Heart left ventricle (tissue), 16 donors: Measurements from ENCODE around the gene CBX6. TPM values are rescaled to one million over a fixed set of nuclear protein-coding genes. Genes with fewer than 3 reads are reported as not detected.

ENCODE experiments used
- ATAC-seq, 4 donors: fragments of 200-7000 bp; cut with Tn5 transposase; one replicate each; pipeline ENCODE4 v1.9.1; 2020 to 2022; ENCODE audit warnings: moderate library complexity in 4 of 4, mild to moderate bottlenecking in 3 of 4, moderate number of reproducible peaks in 1 of 4
- DNase-seq, 5 donors: peaks; one replicate each; pipeline ENCODE4 v3.0.0-alpha.2; 2020
- H3K27ac ChIP-seq, 12 donors: fragments of 200-600 bp; sonication (generic) in 4 of 12; one replicate each; pipeline versions ENCODE4 v1.5.0 to v1.8.0; 2016 to 2022; ENCODE audit warnings: mild to moderate bottlenecking in 2 of 12
- H3K27me3 ChIP-seq, 9 donors: fragments of 200-600 bp; sonication (generic) in 2 of 9; one replicate each; pipeline versions ENCODE4 v1.5.1 to v1.8.0; 2016 to 2022; ENCODE audit warnings: mild to moderate bottlenecking in 3 of 9
- H3K36me3 ChIP-seq, 9 donors: fragments of 200-600 bp; sonication (generic) in 2 of 9; one replicate each; pipeline versions ENCODE4 v1.5.0 to v1.8.0; 2018 to 2022; ENCODE audit warnings: mild to moderate bottlenecking in 2 of 9
- H3K4me1 ChIP-seq, 12 donors: fragments of 200-600 bp; sonication (generic) in 4 of 12; one replicate each; pipeline versions ENCODE4 v1.5.0 to v1.8.0; 2016 to 2022; ENCODE audit warnings: mild to moderate bottlenecking in 3 of 12
- H3K4me3 ChIP-seq, 12 donors: fragments of 200-600 bp; sonication (generic) in 4 of 12; one replicate each; pipeline versions ENCODE4 v1.5.0 to v1.8.0; 2017 to 2022; ENCODE audit warnings: mild to moderate bottlenecking in 9 of 12, moderate library complexity in 4 of 12
- H3K9me3 ChIP-seq, 12 donors: fragments of 200-600 bp; sonication (generic) in 4 of 12; one replicate each; pipeline versions ENCODE4 v1.5.0 to v1.8.0; 2016 to 2022; ENCODE audit warnings: mild to moderate bottlenecking in 1 of 12
- CTCF ChIP-seq, 12 donors: fragments of 200-600 bp; sonication (generic) in 4 of 12; IDR thresholded peaks; one replicate each; pipeline versions ENCODE4 v1.5.0 to v1.8.0; 2018 to 2022; ENCODE audit warnings: antibody characterized with exemption in 12 of 12, mild to moderate bottlenecking in 5 of 12
- POLR2A ChIP-seq, 2 donors: fragments of 450-650 bp; IDR thresholded peaks; one replicate each; pipeline ENCODE4 v1.6.1; 2017; ENCODE audit warnings: antibody characterized with exemption in 2 of 2, mild to moderate bottlenecking in 2 of 2, moderate library complexity in 2 of 2
- WGBS, 4 donors: extraction: QIAGEN DNeasy Blood & Tissue Kit in 2 of 4; methylation state at CpG; one replicate each; pipeline versions ENCODE4 v1.1.5 to v1.1.7; 2013 to 2018; 5-methylcytosine and 5-hydroxymethylcytosine counted together
- intact Hi-C, 10 donors: fragments of 100-400 bp; cut with DNase I; formaldehyde crosslinking; loops; one replicate each; pipeline versions ENCODE4 v1.11.1 to v1.14.2; 2022
- polyA plus RNA-seq, 2 donors: library from polyadenylated mRNA; stranded (reverse); fragments of 200-250 nt; gene quantifications; one replicate each; pipeline ENCODE4 v1.2.3, GENCODE V29; 2013
- total RNA-seq, 9 donors: library from RNA; depleted of rRNA in 2 of 9; stranded (reverse); fragments of >200 nt in 2 of 9; fragmentation: NEBNext Ultra II Directional in 3 of 9; extraction: Animal tissue kit (Norgen Biotek cat#: 25700) in 3 of 9; gene quantifications; one replicate each; pipeline versions ENCODE4 v1.1.0 to v1.2.4, GENCODE V29; 2016 to 2023
- donor health status: ischemic (EF 13 %, LVEDD 7.1; RV severe dilation, severe dysfunction).
- donor health status: healthy with polysubstance abuse.
- donor health status: DM: no; HTN: yes; CAD: no.
- donor health status: DM: no; HTN: no; CAD: no.
- donor health status: ischemic (EF 25% LVEDD 6.9; RV normal size, moderate dysfunction).
- donor health status: ischemic (EF 25% LVEDD 5.7; RV mildly dilated, moderate dysfunction).
- donor health status: healthy.
- donor health status: DM: yes; HTN: yes; CAD: no.
- donor health status: ischemic (EF 35%, LVEDD 5.7; RV mildly dilated, moderate dysfunction).
- donor health status: nonischemic (EF 11% LVEDD 7.7; RV severe dilation, severe dysfunction).
- donor health status: DM: yes; HTN: yes; CAD: no.
- donor health status: PGD.
- donor health status: ischemic (EF 29% LVEDD 5.4; RV normal size, mild dysfunction).
- donor health status: nonischemic (EF 23%, LVEDD 6.1; RV moderate dilation, normal function).

The CBX6 gene
- total and polyA plus RNA-seq, 11 donors, result 21.1 to 59.0 (median 43.7) TPM

- H3K4me1 ChIP-seq, result no peaks in the 10 kb centered on the region
- 75 to 83% (median 81%) methylated on average over 10 of the region's 10 CpGs for WGBS, 4 donors
- ATAC-seq (no peak), DNase-seq (no peak)
- no peaks in the 10 kb centered on the region for H3K27me3 ChIP-seq
- no peak overlapping the region for H3K4me3 ChIP-seq
- no peaks in the 10 kb centered on the region for H3K36me3 ChIP-seq
- intact Hi-C loops, result no loop called here
- TF ChIP-seq POLR2A (IDR thresholded peaks at IDR 0.05) (no peak), CTCF (IDR thresholded peaks at IDR 0.05) (no peak)
- no peak overlapping the region for H3K27ac ChIP-seq
- H3K9me3 ChIP-seq, result no peaks in the 10 kb centered on the region
Measured at GRCh38 chr22:38819387-38819940, 52.6 kb downstream of the CBX6 start.

GRCh38 chr22:38817196-38817595, 54.8 kb downstream of the CBX6 start:
- H3K27ac ChIP-seq, result no peak overlapping the region
- intact Hi-C loops, result no loop called here
- no peaks in the 10 kb centered on the region for H3K4me1 ChIP-seq
- no peak overlapping the region for H3K4me3 ChIP-seq
- no peaks in the 10 kb centered on the region for H3K36me3 ChIP-seq
- no peak for TF ChIP-seq CTCF (IDR thresholded peaks at IDR 0.05)
- TF ChIP-seq POLR2A (IDR thresholded peaks at IDR 0.05), result no peak
- ATAC-seq, result no peak
- 88 to 92% (median 91%) methylated on average over 6 of the region's 6 CpGs for WGBS, 4 donors
- peaks cover 0 to 8% (median 0%) of the 10 kb centered on the region in 9 donors for H3K27me3 ChIP-seq
- H3K9me3 ChIP-seq, result no peaks in the 10 kb centered on the region
- DNase-seq, result no peak

GRCh38 chr22:38815842-38816241, 56.2 kb downstream of the CBX6 start:
- no peak for ATAC-seq
- Histone ChIP-seq H3K4me3 (no peak overlapping the region), H3K4me1 (no peaks in the 10 kb centered on the region), H3K9me3 (peaks cover 0 to 2% (median 0%) of the 10 kb centered on the region in 12 donors), H3K27me3 (peaks cover 0 to 8% (median 0%) of the 10 kb centered on the region in 9 donors), H3K36me3 (no peaks in the 10 kb centered on the region), H3K27ac (no peak overlapping the region)
- TF ChIP-seq CTCF (IDR thresholded peaks at IDR 0.05) (no peak), POLR2A (IDR thresholded peaks at IDR 0.05) (no peak)
- 30 to 70% (median 40%) methylated on average over 1 of the region's 1 CpG for WGBS, 4 donors
- intact Hi-C loops, result no loop called here
- no peak for DNase-seq

Other genes starting within 250 kb of the CBX6 start
- gene FAM227A, start 215.8 kb downstream of the CBX6 start, total RNA-seq, result 1 to 10 TPM in 2 of 9 donors, under 1 TPM in 7; 0.16 to 1.0 (median 0.36) TPM
- gene FAM227A, start 215.8 kb downstream of the CBX6 start, polyA plus RNA-seq, result under 1 TPM; 0.30 to 0.38 TPM
- 10 to 100 TPM; 24.1 to 47.1 (median 37.9) TPM for gene CBY1, start 215.6 kb downstream of the CBX6 start, total RNA-seq
- 10 to 100 TPM; 43.7 to 71.7 TPM for gene CBY1, start 215.6 kb downstream of the CBX6 start, polyA plus RNA-seq
- 10 to 100 TPM; 37.1 to 82.1 (median 71.6) TPM for gene TOMM22, start 190.3 kb downstream of the CBX6 start, total RNA-seq
- 10 to 100 TPM; 32.3 to 45.6 TPM for gene TOMM22, start 190.3 kb downstream of the CBX6 start, polyA plus RNA-seq
- gene JOSD1, start 171.3 kb downstream of the CBX6 start, total RNA-seq, result 10 to 100 TPM; 14.7 to 34.0 (median 22.8) TPM
- gene JOSD1, start 171.3 kb downstream of the CBX6 start, polyA plus RNA-seq, result 10 to 100 TPM in 1 of 2 donors, 1 to 10 TPM in 1; 7.8 to 33.9 TPM
- 10 to 100 TPM; 23.7 to 45.3 (median 28.1) TPM for gene GTPBP1, start 166.3 kb downstream of the CBX6 start, total RNA-seq
- 10 to 100 TPM; 15.6 to 21.6 TPM for gene GTPBP1, start 166.3 kb downstream of the CBX6 start, polyA plus RNA-seq
- 100 to 1,000 TPM in 6 of 9 donors, 10 to 100 TPM in 3; 75.2 to 405 (median 125) TPM for gene SUN2, start 116.2 kb downstream of the CBX6 start, total RNA-seq
- 100 to 1,000 TPM in 1 of 2 donors, 10 to 100 TPM in 1; 41.3 to 203 TPM for gene SUN2, start 116.2 kb downstream of the CBX6 start, polyA plus RNA-seq
- gene DNAL4, start 78.1 kb downstream of the CBX6 start, total RNA-seq, result 10 to 100 TPM in 5 of 9 donors, 1 to 10 TPM in 4; 8.2 to 16.4 (median 10.4) TPM
- gene DNAL4, start 78.1 kb downstream of the CBX6 start, polyA plus RNA-seq, result 10 to 100 TPM in 1 of 2 donors, 1 to 10 TPM in 1; 7.9 to 14.9 TPM
- 10 to 100 TPM; 15.4 to 34.0 (median 20.7) TPM for gene NPTXR, start 28.2 kb downstream of the CBX6 start, total RNA-seq
- gene NPTXR, start 28.2 kb downstream of the CBX6 start, polyA plus RNA-seq, result 10 to 100 TPM; 18.8 to 19.1 TPM
- 1 to 10 TPM in 3 of 9 donors, under 1 TPM in 3, not detected in 3; 0.36 to 7.7 (median 1.4) TPM for gene APOBEC3A, start 85.4 kb upstream of the CBX6 start, total RNA-seq
- gene APOBEC3A, start 85.4 kb upstream of the CBX6 start, polyA plus RNA-seq, result 1 to 10 TPM in 1 of 2 donors, under 1 TPM in 1; 0.58 to 1.4 TPM
- gene APOBEC3B, start 110.1 kb upstream of the CBX6 start, total RNA-seq, result 10 to 100 TPM in 1 of 9 donors, 1 to 10 TPM in 3, under 1 TPM in 3, not detected in 2; 0.49 to 10.3 (median 1.1) TPM
- 1 to 10 TPM in 1 of 2 donors, under 1 TPM in 1; 0.85 to 1.0 TPM for gene APOBEC3B, start 110.1 kb upstream of the CBX6 start, polyA plus RNA-seq
- gene APOBEC3C, start 142.0 kb upstream of the CBX6 start, total RNA-seq, result 10 to 100 TPM in 8 of 9 donors, 1 to 10 TPM in 1; 7.3 to 53.8 (median 26.3) TPM
- gene APOBEC3C, start 142.0 kb upstream of the CBX6 start, polyA plus RNA-seq, result 10 to 100 TPM; 12.3 to 24.9 TPM
- gene APOBEC3D, start 148.9 kb upstream of the CBX6 start, total RNA-seq, result 1 to 10 TPM in 4 of 9 donors, under 1 TPM in 5; 0.20 to 4.7 (median 0.87) TPM
- 1 to 10 TPM in 1 of 2 donors, under 1 TPM in 1; 0.80 to 1.4 TPM for gene APOBEC3D, start 148.9 kb upstream of the CBX6 start, polyA plus RNA-seq
- gene APOBEC3F, start 168.6 kb upstream of the CBX6 start, total RNA-seq, result 10 to 100 TPM in 2 of 9 donors, 1 to 10 TPM in 7; 1.2 to 18.2 (median 4.3) TPM
- gene APOBEC3F, start 168.6 kb upstream of the CBX6 start, polyA plus RNA-seq, result 1 to 10 TPM; 1.4 to 9.6 TPM
- gene APOBEC3G, start 205.1 kb upstream of the CBX6 start, total RNA-seq, result 10 to 100 TPM in 1 of 9 donors, 1 to 10 TPM in 8; 1.8 to 21.9 (median 3.3) TPM
- 1 to 10 TPM; 2.9 to 3.5 TPM for gene APOBEC3G, start 205.1 kb upstream of the CBX6 start, polyA plus RNA-seq
- 1 to 10 TPM in 1 of 9 donors, under 1 TPM in 3, not detected in 5; 0.21 to 1.7 (median 0.61) TPM for gene APOBEC3H, start 225.0 kb upstream of the CBX6 start, total RNA-seq
- under 1 TPM in 1 of 2 donors, not detected in 1; 0.46 TPM for gene APOBEC3H, start 225.0 kb upstream of the CBX6 start, polyA plus RNA-seq